SHP77 treated with DMSO at 0.1 percent for 48 hours (cell line): ENCODE results near the gene ASL.
"Not testable (repeated sequence)": the region's sequence is repeated elsewhere in the genome, so short reads cannot be mapped to it uniquely, and the experiment has no call there.

ENCODE experiments used
- DNase-seq: peaks from one replicate; lab custom pipeline; 2025; lab: John Stamatoyannopoulos, UW

Gene ASL

DNA sequence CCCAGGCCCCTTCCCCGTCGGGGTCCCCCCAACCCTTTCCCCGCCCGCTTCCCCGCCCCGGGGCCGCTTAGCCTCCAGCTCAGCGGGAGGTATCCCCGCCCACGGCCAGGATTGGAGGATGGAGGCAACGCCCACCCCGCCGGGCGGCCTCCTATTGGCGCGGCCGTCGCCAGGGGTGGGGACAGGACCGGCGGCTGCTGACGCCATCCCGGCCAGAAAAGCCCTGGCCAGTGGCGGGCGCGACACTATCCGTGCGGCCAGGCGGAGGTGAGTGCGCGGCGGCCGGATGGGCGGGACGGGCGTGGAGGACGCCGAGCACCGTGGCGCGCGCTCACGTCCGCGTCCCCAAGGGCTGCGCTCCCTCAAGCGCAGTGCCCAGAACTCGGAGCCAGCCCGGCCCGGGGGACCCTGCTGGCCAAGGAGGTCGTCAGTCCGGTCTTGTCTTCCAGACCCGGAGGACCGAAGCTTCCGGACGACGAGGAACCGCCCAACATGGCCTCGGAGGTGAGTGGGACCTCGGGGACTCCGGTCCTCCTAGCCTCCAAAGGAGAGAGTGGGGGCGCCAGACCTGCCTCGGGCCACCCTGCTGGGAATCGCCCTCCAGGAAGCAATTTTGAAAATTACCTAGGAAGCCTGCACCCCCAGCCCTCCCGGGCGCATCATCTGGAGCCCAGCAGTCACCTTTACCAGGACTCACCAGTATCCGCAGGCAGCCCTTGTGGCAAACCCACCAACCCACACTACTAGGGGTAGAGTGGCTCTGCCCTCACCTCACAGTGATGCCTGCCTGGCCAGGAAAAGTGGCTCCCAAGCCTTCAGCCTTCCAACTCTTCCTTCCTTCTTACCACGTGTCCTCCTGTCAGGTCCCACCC lies at the start of gene ASL:
ASL (plus strand) TSS at position 230 of the 872 bp plus-strand sequence; CDS start at position 493, 263 bp downstream.
- peak; percentile 81 for DNase-seq

DNA sequence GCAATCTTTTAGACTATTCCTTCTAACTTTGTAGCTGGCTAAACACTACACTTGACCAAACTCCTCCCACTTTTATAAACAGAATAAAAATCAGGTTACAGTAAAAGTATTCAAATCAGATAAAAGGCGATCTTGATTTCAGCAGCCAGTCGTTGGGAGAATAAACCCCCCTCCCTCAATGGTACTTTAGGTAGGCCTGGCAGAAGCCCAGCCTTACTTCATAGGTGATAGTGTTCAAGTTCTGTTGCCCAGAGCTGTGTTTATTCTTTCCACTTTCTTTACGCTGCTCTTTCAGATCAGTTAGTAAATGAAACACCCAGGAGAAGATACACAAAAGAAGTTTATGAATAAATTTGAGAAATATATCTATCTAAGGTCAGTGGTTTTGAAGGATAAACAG lies 47.3 kb upstream of the ASL start:
- DNase-seq = not testable (repeated sequence)

DNA sequence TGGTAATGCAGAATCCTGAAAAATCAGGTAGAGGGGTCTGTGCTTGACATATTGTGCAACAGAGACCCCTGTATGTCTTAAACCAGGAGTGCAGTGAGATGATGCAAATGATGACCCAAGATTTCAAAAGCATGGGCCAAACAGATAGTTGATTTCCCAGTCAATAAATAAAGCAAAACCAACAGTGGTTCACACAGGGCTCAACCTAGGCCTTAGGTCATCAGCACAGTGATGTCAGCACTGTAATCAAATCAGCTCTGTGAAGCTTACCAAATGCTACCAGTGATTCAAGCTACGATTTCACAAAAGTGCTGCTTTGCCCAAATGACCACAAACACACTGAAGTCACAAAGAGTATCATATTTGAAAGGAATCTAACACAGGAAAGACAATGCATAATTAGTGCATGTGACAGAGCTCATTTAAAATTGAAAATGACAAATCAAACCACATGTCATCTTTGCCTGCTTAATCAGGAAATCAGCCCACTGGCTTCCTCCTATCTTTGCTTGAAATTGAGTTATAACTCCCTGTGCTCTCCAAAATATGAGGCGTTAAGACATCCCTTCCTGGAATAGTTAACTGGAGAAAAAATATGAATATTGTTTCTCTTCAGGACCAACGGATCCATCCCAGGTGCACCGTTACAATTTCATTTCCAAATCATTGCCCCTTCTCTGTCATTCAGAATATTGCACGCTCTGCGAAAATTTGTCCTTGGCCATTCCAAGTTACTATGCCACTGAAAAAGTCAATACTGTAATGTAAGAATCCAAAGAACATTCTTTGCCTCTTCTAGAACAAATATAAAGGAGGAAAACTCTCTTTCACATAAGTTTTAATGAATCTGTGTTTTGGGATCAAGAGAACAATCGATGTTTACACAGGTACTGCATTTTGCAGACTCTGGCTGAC lies 41.9 kb upstream of the ASL start:
- no peak for DNase-seq

DNA sequence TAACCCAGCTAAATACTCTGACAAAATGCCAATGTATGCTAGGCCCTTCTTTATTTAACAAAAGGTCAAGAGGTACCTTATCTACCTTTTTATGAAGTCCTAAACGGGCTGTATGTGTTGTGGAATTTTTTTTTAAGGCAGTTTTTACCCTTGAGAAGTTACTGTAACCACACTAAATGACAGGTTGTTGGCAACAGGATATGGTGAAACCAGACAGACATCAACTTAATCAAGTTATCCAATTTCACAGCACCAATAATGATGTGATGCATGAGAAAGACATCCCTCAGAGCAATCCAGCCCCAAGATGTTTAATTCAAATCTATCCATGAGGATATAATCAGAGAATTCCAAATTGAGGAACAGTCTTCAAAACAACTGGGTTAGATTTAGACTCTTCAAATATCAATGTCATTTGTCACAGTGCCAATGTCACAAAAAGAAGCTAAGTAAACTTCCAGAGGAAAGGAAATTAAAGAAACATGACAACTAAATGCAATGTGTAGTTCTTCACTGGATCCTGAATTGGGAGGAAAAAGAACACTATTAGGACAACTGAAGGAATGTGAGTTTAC lies 41.1 kb upstream of the ASL start:
- not testable (repeated sequence) for DNase-seq

DNA sequence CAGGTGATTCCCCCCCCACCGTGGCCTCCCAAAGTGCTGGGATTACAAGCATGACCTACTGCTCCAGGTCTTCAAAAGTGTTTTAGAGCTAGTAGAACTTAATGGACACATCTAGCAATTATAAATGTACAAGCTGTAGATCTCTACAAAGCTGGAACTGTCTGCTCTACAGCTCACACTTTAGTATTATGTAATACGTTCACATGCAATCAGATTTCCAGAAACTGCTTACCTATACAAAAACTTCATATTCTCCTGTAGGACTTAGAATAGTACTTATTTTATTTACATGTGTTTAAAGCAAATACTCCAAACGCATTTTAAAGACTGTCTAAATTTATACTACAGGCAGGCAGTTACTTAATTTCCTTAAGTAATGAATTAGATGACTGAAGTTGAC lies 39.2 kb upstream of the ASL start:
- no peak for DNase-seq

DNA sequence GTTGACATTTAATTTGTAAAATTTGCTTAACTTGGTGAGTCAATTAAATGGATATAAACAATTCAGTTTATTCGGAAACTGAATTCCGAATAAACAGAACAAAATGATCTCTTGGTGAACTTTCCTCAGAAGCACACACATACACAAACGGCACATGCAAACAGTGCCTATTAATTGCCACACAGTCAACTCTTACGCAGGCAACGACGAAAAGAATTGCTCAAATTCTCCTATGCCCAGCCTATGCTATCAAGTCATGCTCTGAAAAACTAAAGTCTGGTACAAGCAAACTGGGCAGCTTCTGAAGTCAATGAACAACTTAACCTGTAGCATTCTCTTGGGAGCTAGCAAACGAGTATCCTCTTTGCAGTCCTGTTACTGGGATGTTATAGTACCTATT lies 38.8 kb upstream of the ASL start:
- DNase-seq = no peak

DNA sequence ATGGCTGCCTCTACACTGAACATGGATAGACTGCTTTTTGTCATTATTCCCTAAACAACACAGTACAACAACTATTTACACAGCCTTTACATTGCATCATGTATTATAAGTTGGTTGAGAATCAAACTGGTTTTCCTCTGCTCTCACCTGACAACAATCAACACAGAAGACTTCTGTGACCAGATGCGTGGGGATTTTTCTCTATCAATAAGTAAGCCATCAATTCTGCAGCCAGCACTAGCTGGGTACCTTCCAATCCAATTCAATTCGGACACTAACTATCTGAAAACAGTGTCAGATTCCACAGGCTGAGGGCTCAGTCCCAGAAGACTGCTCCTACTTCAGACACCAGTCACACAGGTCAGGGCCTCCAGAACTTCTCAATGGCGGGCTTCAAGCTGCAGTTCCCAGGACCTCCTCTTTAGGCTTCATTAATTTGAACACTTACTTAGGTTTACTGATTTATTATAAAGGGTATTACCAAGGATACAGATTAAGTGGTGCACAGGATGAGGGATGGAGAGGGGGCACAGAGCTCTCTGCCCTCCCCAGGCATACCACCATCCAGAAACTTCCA lies 36.4 kb upstream of the ASL start:
- DNase-seq = no peak

DNA sequence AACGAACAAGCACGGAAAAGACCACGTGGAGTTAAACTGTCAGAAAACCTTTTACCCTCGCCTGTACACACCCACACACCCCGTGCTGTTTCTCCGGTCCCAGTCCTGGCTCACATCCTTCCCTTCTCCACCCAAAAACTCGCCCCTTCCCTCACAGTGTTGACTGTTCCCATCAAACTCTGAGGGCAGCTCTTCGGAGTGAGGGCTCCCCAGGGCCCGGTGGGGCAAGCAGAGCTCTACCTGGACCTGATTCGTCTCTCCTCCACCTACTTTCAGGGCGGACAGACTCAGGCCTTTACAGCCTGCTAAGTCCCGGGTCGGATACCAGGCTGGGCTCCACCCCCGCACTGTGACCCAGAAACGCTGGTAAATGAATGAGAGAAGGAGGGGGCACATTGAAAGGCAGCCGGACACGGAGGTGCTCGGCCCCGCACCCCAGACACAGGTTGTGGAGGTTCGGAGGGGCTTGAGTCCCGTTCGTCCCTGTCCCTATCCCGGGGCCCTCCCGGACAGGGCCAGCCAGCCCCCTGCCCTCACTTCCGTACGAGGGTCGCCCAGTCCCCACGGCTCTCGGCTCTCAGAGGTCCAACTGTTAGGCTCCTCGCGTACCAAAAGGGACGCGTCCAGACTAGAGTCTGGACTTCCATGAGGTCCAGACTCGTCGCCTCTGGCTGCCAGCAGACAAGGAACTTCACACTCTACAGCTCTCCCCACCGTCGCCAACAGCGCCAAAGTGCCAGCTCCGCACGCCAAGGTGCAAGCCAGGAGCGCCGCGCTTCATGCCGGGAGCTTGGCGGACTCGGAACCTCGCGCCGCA lies 31.7 kb upstream of the ASL start:
- no peak for DNase-seq

DNA sequence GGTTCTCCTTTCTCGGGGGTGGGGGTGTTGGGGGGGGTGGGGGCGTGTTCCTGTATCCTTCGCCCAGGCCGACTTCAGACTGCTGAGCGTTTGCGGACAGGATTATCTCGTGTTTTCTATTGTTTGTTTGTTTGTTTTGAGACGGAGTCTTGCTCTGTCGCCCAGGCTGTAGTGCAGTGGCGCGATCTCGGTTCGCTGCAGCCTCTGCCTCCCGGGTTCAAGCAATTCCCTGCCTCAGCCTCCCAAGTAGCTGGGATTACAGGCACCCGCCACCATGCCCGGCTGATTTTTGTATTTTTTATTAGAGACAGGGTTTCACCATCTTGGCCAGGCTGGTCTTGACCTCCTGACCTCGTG lies 31.1 kb upstream of the ASL start:
- DNase-seq = not testable (repeated sequence)

DNA sequence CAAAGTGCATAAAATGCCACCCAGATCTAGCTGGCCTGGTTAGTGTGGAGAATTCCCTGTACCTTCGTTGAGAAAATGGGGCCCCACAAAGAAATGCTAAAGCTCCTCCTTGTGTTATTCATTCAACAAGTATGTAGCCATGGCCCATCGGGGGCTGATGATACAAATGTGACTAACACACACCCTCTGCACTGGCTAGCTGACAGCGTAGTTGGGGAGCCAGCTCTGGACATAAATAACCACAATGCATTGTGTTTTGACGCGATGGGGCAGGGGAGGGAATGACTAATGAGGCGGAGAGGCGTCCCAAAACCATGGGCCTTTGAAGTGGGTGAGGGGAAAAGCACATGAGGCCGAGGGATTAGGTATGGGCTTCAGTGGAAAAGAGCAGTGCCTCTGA lies 28.2 kb upstream of the ASL start:
- DNase-seq = no peak

DNA sequence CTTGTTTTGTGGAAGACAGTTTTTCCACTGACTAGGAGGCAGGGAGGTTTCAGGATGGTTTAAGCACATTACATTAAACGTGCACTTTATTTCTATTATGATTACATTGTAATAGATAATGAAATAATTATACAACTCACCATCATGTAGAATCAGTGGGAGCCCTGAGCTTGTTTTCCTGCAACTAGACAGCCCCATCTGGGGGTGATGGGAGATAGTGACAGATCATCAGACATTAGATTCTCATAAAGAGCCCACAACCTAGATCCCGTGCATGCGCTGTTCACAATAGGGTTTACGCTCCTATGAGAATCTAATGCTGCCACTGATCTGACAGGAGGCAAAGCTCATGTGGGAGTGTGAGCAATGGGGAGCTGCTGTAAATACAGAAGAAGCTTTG lies 25.7 kb upstream of the ASL start:
- DNase-seq = not testable (repeated sequence)

DNA sequence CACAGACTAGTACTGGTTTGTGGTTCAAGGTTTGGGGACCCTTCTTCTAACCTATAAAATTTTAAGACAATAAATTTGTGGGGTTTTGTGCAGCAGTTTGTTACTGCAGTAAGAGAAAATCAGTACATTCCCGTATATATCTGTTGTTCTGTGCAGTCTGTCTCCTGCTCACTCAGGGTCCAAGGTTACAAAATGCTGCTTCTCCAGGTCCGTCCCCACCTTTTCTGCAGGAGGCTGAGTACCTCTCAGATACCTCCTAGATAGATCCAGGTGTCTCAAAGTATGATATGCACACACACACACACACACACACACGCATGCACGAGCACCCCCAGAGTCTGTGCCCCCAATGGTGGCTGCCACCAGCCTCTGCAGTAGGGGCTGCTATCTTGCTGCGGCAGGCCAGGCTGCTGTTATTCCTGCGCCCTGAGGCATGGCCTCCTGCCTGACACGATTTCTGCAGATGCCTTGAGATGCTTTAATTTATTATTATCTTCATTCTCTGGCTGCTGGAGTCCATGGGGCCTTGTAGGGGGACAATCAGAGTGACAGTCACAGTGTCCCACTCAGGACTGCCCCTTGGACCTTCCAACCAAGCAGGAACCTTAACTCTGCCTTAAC lies 25.2 kb upstream of the ASL start:
- no peak for DNase-seq

DNA sequence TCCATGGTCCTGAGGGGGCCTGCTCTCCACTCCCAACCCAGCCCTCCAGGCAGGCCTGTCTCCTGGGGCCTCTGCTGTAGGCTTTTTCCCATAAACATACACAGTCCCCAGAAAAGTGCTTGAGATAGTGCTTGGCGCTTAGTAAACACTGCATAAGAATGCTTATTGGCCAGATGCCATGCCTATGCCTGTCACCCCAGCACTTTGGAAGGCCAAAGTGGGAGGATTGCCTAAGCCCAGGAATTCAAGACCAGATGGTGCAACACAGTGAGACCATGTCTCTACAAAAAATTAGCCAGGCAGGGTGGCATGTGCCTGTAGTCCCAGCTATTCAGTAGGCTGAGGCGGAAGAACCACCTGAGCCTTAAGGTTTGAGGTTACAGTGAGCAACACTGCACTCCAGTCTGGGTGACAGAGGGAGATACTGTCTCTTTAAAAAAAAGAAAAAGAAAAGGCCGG lies 24.6 kb upstream of the ASL start:
- no peak for DNase-seq

DNA sequence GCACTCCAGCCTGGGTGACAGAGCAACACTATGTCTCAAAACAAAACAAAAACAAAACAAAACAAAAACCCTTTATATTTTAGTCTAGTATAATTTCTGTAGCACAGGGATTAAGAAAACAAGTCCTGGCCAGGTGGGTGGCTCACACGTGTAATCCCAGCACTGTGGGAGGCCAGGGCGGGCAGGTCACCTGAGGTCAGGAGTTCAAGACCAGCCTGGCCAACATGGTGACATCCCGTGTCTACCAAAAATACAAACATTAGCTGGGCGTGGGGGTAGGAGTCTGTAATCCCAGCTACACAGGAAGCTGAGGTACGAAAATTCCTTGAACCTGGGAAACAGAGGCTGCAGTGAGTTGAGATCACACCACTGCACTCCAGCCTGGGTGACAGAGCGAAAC lies 23.2 kb upstream of the ASL start:
- DNase-seq = no peak

DNA sequence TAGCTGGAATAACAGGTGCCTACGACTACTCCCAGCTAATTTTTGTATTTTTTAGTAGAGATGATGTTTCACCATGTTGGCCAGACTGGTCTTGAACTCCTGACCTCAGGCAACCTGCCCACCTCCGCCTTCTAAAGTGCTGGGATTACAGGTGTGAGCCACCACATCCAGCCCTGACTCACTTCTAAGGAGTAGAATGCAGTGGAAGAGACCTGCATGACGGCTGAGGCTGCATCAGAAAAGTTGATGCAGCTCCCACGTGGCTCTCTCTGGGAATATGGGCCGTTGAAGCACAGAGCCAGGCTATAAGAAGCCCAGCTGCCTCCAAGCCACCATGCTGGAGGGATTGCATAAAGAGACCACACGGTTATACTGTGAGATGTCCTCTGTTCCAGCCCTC lies 21.6 kb upstream of the ASL start:
- no peak for DNase-seq

DNA sequence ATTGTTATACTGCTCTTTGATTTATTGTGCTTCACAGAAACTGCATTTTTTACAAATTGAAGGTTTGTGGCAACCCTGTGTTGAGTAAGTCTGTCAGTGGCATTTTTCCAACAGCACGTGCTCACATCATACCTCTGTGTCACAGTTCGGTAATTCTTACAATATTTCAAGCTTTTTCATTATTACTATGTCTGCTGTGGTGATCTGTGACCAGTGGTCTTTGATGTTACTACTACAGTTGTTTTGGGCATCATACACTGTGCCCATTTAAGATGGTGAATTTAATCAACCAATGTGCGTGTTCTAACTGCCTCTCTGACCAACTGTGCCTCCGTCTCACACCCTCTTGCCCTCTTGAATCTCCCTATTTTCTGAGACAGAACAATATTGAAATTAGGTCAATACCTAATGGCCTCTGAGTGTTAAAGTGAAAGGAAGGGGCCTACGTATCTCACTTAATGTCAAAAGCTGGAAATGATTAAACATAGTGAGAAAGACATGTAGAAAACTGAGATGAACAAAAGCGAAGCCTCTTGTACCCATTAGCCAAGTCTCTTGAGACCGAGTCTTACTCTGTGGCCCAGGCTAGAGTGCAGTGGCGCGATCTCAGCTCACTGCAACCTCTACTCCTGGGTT lies 20.2 kb upstream of the ASL start:
- no peak for DNase-seq

DNA sequence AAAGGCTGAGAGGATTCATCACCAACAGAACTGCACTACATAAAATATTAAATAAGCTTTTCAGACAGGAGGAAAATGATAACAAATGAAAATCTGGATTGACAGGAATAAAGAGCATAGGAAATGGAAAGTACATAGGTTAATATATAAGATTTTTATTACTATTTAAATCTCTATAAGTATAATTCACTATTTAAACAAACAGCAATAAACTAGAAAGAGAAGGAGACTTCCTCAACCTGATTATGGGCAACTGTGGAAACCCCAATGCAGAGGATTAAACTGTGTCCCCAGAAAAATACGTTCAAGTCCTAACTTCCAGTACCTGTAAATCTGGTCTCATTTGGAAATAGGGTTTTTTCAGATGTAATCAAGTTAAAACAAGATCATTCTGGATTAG lies 14.8 kb upstream of the ASL start:
- DNase-seq = no peak

DNA sequence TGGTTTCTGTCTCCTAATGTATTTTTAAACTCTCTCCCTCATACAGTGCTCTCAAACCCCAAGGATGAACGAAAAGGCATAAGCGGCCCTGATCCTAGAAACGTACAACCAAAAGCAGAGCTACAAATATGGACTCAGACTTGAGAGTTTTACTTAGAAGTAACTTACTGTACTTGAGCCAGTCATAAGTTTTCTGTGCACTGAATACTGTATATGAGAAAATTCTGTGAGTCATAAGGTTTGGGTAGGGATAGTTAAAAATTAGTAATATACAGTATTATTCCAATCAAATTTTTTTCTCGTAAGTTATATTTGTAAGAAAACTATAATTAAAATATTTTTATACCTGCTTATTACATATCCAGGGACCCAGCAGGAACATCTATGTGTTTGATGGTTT lies 5.9 kb upstream of the ASL start:
- no peak for DNase-seq

DNA sequence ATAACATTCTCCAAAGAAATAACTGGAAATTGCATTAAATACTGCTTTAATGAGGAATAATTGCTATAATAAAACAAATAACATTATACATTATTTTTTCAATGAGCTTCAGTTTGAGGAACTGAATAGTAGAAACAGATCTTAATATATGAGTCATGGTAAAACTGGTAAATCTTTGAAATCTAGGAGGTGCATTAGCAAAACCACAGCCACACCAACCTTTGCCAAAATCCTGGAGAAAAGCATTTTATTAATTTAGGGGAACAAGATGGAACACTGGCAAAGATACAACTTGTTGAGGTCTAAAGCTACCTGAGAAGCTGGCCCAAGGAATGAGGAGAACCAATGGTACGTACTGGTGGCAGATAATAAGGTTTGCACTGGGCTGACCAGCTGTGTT lies 5.4 kb upstream of the ASL start:
- DNase-seq = no peak

DNA sequence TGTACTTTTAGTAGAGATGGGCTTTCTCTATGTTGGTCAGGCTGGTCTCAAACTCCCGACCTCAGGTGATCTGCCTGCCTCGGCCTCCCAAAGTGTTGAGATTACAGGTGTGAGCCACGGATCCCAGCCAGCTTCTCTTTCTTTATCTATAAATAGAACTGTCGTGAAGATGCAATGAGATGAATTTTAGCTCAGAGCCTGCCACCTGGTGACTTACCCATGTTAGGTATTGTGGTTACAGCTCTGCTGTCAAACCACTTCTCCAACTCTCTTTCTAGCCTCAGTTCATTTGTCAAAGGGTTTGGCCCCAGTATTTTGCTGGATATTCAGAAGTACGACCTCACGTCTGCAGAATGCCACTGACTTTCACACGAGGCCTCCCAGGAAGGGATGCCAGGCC lies 3.4 kb upstream of the ASL start:
- not testable (repeated sequence) for DNase-seq
